Lower lobe of right lung (tissue), 2 donors: Measurements from ENCODE around the gene HPRT1. TPM values are rescaled to one million over a fixed set of nuclear protein-coding genes. Genes with fewer than 3 reads are reported as not detected.

Experiments used
- ATAC-seq, 2 donors: fragments of 200-7000 bp; cut with Tn5 transposase; one replicate each; pipeline ENCODE4 v1.9.1; 2020 to 2022; ENCODE audit warnings: mild to moderate bottlenecking in 2 of 2, moderate library complexity in 2 of 2
- DNase-seq: peaks from one replicate; pipeline ENCODE4 v3.0.0-alpha.2; 2020
- H3K27ac ChIP-seq: fragments of 200-600 bp; one replicate; pipeline ENCODE4 v1.8.0; 2022
- H3K27me3 ChIP-seq: fragments of 200-600 bp; one replicate; pipeline ENCODE4 v1.8.0; 2022; ENCODE audit warnings: low read depth
- H3K36me3 ChIP-seq: fragments of 200-600 bp; one replicate; pipeline ENCODE4 v1.8.0; 2022; ENCODE audit warnings: mild to moderate bottlenecking
- H3K4me1 ChIP-seq: fragments of 200-600 bp; one replicate; pipeline ENCODE4 v1.8.0; 2022
- H3K4me3 ChIP-seq: fragments of 200-600 bp; one replicate; pipeline ENCODE4 v1.8.0; 2022; ENCODE audit warnings: mild to moderate bottlenecking
- H3K9me3 ChIP-seq: fragments of 200-600 bp; one replicate; pipeline ENCODE4 v1.8.0; 2022
- intact Hi-C: fragments of 100-400 bp; cut with DNase I; formaldehyde crosslinking; loops from one replicate; pipeline ENCODE4 v1.11.0; 2022
- total RNA-seq: library from RNA; stranded (reverse); fragmentation: NEBNext Ultra II Directional; extraction: Animal tissue kit (Norgen Biotek cat#: 25700); gene quantifications from one replicate; pipeline ENCODE4 v1.2.1, GENCODE V29; 2021
- TF ChIP-seq, protein P1 (sequence below): fragments of 200-600 bp; IDR thresholded peaks from one replicate; pipeline ENCODE4 v1.8.0; 2022; ENCODE audit warnings: antibody characterized with exemption, mild to moderate bottlenecking
- donor health status: DM: no; HTN: yes; CAD: no; lungs with severe emphysema.

The HPRT1 gene
- total RNA-seq, 1 donor from 2014 or later = 18.1 TPM

DNA sequence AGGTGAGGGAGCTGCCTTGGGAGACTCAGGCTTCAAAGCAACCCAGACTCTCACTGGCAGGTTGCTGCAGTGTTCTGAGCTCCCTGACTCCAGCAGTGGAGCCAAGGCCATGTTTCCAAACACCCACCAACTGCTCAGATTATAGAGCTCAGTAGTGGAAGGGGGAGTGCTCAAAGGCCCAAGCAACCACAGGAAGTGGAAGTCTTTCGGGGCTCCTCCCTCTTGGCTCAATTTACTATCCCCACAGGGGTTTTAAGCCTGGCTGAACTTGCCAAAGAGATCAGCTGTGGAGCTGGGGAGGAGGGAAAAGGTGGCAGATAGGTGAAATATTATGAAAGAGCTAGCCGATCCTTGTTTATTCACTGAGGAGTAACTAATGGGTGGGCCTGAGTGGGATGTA, 82.5 kb downstream of the HPRT1 start:
- Histone ChIP-seq H3K4me1 (no peaks in the 10 kb centered on the region), H3K36me3 (no peaks in the 10 kb centered on the region), H3K9me3 (no peaks in the 10 kb centered on the region), H3K4me3 (no peak overlapping the region), H3K27ac (no peak overlapping the region), H3K27me3 (peaks cover 21% of the 10 kb centered on the region)
- intact Hi-C loops = no loop called here
- ATAC-seq (no peak), DNase-seq (no peak)
- TF ChIP-seq, protein P1, sequence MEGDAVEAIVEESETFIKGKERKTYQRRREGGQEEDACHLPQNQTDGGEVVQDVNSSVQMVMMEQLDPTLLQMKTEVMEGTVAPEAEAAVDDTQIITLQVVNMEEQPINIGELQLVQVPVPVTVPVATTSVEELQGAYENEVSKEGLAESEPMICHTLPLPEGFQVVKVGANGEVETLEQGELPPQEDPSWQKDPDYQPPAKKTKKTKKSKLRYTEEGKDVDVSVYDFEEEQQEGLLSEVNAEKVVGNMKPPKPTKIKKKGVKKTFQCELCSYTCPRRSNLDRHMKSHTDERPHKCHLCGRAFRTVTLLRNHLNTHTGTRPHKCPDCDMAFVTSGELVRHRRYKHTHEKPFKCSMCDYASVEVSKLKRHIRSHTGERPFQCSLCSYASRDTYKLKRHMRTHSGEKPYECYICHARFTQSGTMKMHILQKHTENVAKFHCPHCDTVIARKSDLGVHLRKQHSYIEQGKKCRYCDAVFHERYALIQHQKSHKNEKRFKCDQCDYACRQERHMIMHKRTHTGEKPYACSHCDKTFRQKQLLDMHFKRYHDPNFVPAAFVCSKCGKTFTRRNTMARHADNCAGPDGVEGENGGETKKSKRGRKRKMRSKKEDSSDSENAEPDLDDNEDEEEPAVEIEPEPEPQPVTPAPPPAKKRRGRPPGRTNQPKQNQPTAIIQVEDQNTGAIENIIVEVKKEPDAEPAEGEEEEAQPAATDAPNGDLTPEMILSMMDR = no peak

DNA sequence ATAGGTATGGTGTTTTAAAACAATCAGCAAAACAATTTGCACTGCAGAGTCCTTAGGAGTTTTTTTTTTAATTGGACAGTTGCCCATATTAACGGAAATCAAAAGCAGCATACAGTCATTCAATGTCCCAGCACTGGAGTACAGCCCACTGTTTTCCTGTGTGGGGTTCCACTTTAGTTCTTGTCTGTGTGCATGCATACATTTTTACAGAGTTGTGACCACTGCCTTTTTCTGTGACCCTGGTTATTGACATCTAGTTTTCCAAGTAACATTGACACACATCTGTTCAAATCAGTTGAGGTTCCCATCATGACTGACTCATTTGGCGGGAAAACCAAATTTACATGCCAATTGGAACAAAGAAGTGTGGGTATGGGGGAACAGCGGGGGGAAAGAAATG, 83.3 kb downstream of the HPRT1 start:
- intact Hi-C loops = no loop called here
- Histone ChIP-seq H3K27me3 (peaks cover 21% of the 10 kb centered on the region), H3K4me1 (no peaks in the 10 kb centered on the region), H3K4me3 (no peak overlapping the region), H3K27ac (no peak overlapping the region), H3K9me3 (no peaks in the 10 kb centered on the region), H3K36me3 (no peaks in the 10 kb centered on the region)
- DNase-seq = no peak
- ATAC-seq = no peak
- TF ChIP-seq, protein P1 = no peak

DNA sequence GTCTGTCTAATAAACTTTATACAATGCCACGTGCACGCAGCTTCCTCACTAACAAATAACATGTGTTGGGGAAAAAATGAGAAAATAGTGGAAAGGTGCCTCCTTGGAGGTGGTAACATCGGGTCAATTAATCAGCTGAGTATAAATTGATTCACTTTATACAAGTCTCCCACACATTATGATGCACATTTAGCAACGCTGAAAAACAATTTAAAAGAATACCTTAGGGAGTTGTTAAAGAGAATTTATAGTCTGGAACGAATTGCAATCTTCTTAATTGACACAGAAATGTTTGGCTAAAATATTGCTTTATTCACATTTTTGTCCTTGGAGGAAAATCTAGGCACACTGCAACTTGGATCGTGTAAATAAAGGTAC, 84.2 kb downstream of the HPRT1 start:
- peaks cover 26% of the 10 kb centered on the region for H3K27me3 ChIP-seq
- H3K4me3 ChIP-seq = no peak overlapping the region
- intact Hi-C loops = no loop called here
- H3K36me3 ChIP-seq = no peaks in the 10 kb centered on the region
- ATAC-seq = no peak
- no peak overlapping the region for H3K27ac ChIP-seq
- H3K4me1 ChIP-seq = no peaks in the 10 kb centered on the region
- TF ChIP-seq, protein P1 = no peak
- no peak for DNase-seq
- no peaks in the 10 kb centered on the region for H3K9me3 ChIP-seq

DNA sequence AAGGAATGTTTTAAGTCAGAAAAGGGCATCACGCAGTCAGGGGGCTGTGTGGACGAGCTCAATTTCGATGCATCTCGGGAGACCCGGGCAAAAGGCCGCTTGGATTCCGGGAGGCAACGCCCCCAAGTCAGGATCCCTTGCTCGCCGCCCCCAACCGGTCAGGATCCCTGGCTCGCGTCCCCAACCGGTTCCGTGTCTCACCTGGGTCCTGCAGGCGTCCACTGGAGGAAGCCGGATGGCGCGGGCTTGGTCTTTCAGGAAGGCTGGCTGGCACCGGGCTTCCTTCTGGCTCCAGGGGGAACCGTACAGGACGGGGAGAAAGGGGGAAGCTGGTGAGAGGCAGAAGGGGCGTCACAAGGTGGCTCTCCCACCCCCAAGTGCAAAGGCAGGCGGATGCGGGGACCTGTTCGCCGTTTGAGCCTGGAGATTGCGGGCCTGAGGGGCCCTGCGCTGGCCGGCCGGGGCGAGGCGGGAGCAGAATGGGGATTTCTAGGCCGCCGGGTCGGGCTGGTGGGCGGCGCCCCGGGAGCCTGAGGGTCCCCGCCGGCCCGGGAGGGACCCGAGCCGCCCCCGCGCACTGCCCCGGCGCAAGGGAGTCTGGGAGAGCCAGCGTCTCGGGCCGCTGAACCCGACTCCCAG, 84.7 kb downstream of the HPRT1 start:
- intact Hi-C loops = no loop called here
- Histone ChIP-seq H3K27ac (no peak overlapping the region), H3K27me3 (peaks cover 29% of the 10 kb centered on the region), H3K4me3 (peak overlapping the region; percentile 25), H3K9me3 (no peaks in the 10 kb centered on the region), H3K4me1 (no peaks in the 10 kb centered on the region), H3K36me3 (no peaks in the 10 kb centered on the region)
- TF ChIP-seq, protein P1 = no peak
- DNase-seq (no peak), ATAC-seq (no peak)

DNA sequence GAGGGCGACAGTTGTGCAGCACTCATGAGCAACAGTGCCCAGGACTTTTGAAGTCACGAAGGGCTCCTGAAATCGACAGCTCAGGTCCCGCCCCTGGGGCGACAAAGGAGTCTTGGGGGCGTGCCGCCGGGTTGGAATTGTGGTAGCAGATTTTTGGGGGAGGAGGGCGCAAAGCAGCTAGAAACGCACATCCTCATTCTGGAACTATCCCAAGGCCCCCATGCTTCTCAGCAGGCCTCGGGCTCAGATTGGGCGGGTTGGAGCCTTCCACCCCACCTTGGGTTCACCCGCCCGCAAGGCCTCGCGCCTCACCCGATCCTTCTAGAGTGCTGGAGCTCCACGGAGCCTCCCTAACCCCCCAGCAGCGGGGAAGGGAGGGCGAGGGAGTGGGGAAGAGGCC, 85.5 kb downstream of the HPRT1 start:
- DNase-seq = no peak
- ATAC-seq = no peak
- H3K27me3 ChIP-seq = peaks cover 29% of the 10 kb centered on the region
- H3K36me3 ChIP-seq = no peaks in the 10 kb centered on the region
- no peak overlapping the region for H3K4me3 ChIP-seq
- H3K9me3 ChIP-seq = no peaks in the 10 kb centered on the region
- H3K27ac ChIP-seq = no peak overlapping the region
- intact Hi-C loops = no loop called here
- TF ChIP-seq, protein P1 = no peak
- H3K4me1 ChIP-seq = no peaks in the 10 kb centered on the region

DNA sequence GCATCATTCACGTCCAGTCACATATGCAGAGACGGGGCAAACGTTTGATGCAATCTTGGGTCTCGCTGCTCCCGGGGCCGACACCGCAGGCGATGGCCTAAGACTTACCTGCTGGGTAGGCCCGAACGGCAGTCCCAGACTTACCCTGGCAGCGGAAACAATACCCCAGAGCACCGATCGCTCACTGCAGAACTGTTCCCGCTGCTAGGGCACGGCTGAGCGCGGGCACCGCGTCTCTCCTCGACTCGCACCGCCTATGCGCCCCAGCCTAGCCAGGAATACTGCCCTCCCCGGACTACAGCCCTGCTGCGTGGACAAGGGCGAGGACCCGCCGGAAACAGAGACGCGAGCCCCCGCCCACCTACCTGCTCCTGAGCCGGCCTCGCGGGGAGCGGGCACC, 86.2 kb downstream of the HPRT1 start:
- no peak for ATAC-seq
- DNase-seq = no peak
- H3K4me1 ChIP-seq = no peaks in the 10 kb centered on the region
- no peaks in the 10 kb centered on the region for H3K9me3 ChIP-seq
- no peaks in the 10 kb centered on the region for H3K36me3 ChIP-seq
- H3K4me3 ChIP-seq = no peak overlapping the region
- intact Hi-C loops = no loop called here
- H3K27ac ChIP-seq = no peak overlapping the region
- peaks cover 29% of the 10 kb centered on the region for H3K27me3 ChIP-seq
- TF ChIP-seq, protein P1 = no peak
